DMS153 treated with DMSO at 0.1 percent for 48 hours (cell line): ENCODE measurements around the gene HLF.
A peak's percentile ranks its signal among the peaks of the same experiment; 100 is the strongest.
"Not testable (repeated sequence)": the region's sequence is repeated elsewhere in the genome, so short reads cannot be mapped to it uniquely, and the experiment has no call there.

Experiments used
- DNase-seq: peaks from one replicate; lab custom pipeline; 2025; ENCODE audit not compliant: unreplicated experiment; lab: John Stamatoyannopoulos, UW

HLF gene

DNA sequence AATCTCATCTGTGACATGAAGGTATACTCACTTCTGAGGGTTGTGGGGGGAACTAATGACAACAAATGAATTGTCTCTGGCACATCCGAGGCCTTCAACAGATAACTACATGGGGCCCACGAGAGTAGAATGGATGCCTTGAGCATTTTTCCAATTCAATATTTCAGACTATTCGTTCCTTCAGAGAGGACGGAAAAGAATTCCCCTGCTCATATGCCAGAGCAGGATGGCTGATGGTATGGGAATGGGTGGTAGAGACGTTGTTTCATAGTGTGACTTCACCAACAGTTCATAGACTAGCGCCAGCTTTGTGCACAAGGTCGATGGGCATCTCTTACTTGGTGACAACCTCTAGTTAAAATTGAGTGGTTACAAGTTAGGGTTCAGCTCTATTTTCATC is 61.3 kb downstream of the HLF start:
- DNase-seq: no peak

DNA sequence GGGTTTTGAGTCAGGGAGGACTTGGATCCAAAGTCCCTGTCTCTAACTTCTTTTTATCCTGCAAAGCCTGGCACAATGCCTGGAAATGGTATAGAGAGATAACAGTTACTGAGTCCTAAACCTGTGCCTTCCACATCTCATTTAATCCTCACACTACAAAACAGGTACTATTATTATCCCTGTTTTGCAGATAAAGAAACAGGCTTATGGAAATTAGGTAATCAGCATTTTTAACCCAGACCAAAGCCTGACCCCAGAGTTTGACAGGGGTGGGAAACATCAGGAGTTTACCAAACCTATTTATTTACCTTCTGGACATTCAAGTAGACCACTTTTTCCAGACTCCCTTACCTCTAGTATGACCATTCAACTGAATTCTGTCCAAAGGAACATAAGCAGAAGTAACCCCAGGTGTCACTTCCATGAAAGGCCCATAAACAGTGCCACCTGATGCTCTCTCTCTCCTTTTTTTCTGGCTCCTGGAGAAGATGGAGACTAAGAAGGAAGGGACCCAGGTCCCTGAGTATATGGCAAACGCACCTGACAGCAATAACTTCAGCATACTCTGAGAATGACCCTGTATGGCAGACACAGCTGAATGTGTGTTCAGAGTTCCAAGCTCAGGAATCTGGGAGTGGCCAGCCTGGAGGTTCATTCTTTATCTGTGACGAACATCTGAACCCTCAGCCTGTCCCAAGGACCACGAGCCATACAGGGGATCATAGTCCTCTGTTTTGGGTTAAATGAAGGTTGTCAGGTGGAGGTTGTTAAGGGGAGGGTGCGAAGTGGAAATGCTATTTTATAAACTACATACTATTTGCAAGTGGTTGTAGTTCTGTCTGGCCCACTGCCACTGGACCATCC is 62.7 kb downstream of the HLF start:
- DNase-seq: no peak

DNA sequence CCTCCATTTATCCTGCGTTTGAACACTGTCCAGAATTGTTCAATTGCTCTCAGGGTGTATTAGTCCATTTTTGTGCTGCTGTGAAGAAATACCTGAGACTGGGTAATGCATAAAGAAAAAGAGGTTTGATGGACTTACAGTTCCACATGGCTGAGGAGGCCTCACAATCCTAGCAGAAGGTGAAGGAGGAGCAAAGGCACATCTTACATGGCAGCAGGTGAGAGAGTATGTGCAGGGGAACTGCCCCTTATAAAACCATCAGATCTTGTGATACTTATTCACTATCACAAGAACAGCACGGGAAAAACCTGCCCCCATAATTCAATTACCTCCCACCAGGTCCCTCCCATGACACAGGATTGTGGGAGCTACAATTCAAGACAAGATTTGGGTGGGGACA is 63.8 kb downstream of the HLF start:
- DNase-seq: not testable (repeated sequence)

DNA sequence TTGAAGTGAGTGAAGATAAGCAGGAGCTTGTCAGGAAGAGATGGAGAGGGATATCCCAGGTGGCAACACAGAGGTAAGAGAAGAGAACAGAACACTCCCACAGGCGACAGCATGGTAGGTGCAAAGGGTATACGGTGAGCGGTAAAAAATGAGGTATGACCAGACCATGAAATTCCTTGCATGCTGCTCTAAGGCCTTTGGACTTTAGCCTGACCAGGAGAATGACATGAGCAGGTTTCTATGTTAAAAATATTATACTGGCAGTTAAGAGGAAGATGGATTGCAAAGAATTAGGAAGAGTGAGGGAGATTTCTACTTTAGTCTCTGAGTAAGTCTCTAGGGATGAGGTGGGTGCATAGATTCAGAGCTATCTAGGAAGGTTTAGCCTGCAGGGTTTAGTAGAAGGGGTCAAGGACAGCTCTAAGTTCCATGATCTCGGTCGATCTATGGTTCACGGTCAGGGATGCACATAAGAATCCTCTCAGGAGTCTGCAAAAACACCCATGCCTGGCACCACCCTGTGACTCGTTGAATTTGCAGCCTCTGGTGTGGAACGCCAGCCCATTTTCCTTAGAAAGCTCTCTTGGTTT is 65.7 kb downstream of the HLF start:
- no peak for DNase-seq

DNA sequence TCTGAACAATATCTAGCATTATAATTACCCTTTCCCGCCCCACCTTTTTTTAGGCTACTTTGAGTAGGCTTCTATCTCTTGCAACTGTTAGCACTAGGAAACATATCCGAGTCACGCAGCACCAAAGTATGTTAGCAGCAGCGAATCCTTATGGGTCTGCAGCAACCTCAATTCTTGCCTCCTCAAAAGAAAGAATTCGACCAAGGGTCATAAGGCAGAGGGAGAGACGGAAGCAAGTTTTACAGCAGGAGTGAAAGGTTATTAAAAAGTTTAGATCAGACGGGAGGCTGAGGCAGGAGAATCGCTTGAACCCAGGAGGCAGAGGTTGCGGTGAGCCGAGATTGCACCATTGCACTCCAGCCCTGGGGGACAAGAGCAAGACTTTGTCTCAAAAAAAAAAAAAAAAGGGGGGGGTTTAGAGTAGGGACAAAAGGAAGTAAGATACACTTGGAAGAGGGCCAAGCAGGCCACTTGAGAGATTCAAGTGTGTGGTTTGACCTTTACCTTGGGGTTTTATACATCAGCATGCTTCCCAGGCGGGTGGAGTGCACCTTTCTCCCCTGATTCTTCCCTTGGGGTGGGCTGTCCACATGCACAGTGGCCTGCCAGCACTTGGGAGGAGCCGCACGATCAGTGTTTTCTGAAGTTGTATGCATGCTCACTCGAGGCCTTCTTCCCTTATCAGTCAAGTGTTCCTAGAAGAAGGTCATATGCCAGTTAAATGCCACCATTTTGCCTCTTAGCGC is 67.7 kb downstream of the HLF start:
- peak; percentile 40 for DNase-seq

DNA sequence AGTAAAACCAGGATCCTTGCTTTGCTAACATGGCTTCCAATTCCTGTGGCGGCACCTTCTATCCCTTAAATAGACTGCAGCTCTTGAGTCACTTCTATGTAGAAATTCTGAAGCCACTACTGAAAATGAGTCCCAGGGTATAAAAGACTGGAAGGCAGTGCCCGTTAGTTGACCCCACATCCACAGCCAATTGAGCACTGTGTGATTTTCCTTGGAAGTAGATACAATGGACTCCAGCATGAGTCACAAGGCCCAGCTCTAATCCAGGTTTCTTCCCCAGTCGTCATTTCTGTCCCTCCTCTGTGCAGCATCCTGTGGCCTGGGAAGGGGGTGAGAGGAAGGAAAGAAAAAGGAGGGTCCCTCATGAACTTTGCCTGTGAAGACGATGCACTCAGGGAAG is 69.5 kb downstream of the HLF start:
- DNase-seq: no peak

DNA sequence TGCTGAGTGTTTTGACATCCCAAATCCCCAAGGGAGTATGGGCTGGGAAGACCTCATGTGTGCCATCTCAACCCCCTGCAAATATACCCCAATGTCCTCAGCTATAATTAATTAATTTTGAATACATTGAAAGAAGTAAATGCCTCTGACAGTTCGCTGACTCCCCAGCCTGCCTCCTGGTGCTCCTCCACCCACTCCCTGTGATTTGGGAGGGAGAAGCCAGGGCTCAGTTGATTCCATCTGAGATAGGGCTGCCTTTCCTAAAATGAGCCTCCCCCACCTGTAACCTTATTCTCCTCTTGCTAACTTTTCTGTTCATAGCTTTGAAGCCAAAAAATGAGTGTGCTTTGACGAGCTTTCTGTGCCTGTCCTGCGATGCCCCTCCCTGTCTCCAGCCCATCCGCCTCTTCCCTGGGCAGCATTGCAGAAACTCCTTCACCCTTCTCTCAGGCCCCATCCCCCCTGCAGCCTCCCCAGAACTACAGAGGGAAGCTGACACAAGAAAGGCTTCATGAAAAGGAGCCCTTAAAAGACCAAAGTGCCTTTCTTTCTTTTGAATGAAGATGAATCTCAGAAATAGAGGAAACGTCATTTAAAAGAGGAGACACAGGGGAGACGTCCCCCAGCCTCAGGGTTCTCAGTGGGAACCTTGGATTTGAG is 70.3 kb downstream of the HLF start:
- DNase-seq: no peak

DNA sequence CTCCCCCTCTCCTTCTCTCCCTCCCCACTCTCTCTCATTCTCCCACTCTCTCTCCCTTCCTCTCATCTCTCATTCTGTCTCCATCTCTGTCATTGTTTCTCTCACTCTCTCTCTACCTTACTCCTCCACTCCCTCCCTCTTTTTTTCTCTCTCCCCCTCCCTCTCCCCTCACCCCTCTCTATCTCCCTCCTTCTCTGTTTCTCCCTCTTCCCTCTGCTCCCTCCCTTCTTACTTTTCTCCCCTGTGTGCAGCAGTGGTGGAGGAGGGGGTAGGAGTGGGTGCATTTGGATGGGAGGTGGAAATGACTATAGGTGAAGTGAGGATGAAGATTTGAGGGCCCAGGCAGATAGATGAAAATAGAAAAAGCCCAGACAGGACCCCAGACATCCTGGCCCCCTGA is 70.9 kb downstream of the HLF start:
- DNase-seq: no peak

DNA sequence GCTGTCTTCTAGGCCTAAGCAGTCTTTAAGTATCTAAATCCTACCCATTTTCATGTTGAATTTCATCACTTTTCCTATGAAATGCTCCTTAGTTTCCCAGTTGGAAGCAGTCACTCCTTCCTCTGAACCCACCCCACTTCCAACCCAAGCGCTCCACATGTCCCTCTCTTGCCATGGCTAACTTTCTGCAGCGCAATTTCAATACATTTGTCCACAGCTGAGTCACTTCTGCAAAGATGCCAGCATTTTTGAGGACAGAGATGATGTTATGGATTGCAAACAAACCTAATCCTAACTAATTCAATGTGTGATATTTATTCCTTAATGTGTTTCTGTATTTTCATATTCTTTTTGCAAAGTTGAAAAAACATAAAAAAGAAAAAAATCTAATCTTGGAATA is 71.7 kb downstream of the HLF start:
- no peak for DNase-seq

DNA sequence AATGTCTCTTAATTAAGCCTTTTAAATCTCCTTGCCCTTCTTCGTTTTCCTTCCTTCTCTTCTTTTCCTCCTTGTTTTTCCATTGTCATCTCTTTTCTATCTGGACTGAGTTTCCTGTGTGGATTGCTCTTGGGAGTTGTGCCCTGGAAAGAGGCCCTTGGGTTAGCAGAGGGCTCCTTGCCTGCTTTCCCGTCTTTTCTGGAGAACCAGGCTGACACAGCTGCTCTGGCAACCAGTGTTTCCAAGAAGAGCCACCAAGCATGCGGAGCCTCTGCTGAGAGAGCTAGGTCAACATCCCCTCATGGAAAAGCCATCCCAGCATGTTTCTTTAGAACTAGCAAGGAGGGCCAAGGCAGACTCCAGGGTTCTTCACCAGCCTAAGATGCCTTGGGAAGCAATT is 75.4 kb downstream of the HLF start:
- DNase-seq: no peak

DNA sequence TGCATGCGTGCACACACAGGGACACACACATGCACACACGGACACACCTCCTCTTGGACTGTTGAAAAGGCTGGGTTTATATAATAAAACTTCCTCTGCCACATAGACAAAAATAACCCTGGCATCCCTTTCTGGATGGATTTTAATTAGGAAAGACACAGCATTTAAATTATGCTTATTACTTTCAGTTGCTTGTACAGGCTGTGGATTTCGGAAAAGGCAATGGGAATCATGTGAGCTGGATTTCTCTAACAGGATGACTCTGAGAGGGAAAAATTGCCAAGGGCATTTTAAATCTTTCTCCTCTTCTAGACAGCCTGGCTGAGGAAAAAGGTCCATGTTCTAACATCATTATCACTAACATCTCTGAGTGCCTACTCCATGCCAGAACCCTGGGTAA is 75.9 kb downstream of the HLF start:
- DNase-seq: no peak

DNA sequence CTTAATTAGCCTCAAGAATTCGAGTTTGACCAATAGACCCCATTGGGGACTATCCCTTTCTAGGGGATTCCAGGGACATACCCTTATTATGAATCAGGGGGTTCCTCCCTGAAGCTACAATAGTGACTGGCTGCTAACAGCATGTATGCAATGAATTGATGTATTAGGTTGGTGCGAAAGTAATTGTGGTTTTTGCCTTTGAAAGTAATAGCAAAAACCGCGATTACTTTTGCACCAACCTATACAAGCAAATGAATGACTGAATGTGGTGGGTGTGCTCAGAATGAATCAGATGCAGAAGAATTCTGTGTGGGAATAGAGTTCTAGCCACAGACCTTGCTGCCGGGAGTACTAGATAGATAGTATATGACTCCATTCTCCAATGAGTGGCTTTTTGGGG is 76.7 kb downstream of the HLF start:
- no peak for DNase-seq

DNA sequence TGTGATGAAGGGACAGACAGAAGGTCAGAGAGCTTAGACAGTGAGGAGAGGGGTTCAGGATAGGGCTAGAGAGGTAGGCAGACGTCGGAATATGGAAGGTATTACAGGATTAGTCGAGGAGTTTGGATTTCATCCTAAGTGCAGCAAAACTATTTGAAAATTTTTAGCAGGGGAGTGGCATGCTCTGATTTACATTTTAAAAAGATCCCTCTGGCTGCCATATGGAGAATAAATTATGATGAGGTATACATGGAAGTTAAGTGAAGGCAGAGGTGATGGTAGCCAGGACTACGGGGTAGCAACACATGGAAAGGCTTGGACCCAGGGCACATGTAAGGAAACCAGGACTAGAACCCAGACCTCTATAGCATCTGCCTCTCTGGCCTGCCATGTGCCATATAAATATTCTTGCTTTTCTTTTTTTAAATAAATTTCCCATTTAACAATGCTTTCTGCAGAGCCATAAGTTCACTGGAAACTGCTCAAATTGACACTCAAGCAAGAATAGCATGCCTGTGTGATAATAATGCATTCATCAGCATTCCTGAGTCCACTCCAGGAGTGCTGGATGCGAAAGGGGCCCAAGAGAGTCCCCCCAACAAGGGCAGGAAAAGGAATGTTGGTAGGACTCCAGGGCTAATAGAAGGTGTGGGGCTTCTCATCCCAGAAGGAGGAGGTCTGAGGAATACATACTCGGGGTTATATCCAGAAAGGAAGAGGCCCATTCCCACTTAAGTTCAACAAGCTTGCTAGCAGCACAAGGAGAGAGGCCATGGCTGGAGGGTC is 78.2 kb downstream of the HLF start:
- DNase-seq: no peak

DNA sequence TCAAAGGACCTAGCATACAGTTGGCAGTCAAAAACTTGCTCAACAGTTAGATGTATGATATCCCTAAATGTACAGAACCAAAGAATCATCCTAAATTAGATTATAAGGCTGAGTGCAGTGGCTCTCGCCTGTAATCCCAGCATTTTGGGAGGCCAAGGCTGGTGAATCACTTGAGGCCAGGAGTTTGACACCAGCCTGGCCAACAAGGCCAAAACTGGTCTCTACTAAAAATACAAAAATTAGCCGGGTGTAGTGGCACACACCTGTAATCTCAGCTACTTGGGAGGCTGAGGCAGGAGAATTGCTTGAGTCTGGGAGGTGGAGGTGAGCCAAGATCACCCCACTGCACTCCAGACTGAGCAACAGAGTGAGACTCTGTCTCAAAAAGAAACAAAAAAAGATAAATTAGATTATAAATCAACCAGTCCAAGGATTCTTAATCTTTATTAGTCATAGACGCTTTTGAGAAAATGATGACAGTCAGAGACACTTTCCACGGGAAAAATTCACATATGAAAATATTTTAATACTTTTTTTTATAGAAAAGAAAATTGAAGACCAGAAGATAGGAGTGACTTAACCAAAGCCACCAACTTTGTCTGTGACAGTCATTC is 79.2 kb downstream of the HLF start:
- no peak for DNase-seq

DNA sequence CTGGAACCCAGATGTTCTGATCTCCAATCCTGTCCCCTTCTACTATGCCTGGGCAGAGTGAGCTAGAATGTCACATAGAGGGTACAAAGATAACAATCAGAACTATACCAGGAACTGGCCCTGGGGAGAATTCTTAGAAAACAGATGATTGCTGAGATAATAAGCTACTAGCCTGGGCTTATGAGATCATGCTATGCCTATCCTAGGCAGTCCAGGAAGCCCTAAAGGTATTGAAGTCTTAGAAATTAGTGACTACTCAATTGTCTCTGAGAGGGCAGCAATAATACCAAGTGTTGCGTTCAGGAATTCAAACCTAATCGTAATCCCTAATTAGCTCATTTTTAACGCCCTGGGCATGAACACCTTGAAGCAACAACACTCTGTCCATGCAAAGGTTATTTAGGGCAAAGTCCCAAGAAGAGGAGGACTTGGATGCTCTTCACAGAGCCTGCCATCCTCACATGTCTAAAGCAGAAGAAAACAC is 79.8 kb downstream of the HLF start:
- no peak for DNase-seq

DNA sequence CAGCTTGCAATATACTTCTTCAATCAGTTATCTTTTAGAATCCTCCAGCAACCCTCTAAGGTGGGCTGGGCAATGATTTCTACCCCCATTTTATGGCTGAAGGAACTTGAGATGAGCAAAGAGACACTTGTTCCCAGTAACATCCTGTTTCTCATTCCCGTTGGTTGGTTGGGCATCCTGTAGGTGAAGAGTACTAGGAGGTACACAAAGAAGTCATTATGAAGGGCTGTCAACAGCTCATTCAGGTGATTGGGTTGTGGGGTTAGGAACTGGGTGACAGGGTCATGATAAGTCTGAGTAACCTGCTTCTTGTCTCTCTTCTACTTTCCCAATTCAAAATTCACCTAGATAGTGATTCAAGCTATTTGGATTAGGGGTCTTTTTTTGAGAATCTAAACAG is 80.4 kb downstream of the HLF start:
- DNase-seq: no peak

DNA sequence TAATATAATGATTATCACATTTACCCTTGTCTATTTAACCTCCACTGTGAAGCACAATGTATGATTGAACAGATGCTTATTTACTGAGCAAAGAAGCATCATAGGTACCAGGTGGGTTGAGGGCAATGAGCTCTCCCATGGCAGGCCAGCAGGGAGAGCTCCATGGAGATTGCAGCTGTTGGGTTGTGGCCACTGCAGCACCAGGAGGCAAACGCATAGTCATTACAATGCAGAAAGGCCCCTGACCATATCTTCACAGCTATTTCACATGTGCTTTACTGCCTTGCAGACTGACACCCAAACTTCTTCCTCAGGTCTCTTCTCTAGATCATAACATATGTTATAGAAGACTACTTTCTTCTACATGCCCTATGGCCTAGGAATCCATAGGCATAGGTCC is 81.9 kb downstream of the HLF start:
- no peak for DNase-seq

DNA sequence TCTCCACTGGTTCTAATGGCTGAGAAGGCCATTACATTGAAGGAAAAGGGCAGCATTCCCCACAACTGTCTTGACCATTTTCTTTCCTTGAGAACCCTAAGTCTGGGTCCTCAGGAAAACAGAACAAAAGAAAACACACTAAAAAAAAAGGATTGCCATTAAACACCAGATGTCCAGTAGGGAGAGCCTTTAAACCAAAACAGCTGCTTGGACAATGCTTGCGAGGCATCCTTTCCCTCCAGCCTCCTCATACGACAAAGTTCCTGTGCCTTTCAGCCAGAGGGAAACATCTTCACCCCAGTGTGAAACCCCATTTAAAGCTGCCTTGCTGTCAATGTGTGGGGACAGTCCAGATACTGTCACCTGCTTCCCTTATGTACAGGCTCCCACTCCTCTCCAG is 82.6 kb downstream of the HLF start:
- no peak for DNase-seq

DNA sequence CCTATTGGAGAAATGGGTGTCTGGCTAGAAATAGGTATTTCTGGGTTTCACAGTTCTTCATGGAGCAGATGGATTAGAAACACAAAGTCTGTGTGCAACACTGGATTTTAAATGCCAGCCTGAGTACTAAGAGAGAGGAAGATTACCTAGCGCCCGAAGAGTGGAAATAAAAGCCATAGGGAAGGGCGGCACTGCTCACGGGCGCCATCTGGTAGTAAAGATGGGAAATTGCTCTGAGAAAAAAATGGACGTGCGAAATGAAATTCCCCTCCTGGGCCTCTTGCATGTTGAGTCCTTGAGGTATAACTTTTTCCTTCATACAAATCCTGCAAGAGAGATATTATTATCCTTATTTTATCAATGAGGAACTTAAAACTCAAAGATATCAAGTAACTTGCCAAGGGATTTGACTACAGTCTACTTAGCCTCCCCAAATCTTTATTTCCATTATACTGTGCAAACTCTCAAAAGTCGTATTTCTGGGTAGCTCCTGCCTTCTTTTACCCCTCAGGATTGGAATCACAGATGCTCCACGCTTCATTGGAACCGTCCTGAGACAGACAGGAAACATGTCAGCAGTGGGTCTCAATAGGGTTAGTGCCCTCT is 84.1 kb downstream of the HLF start:
- DNase-seq: peak; percentile 58

DNA sequence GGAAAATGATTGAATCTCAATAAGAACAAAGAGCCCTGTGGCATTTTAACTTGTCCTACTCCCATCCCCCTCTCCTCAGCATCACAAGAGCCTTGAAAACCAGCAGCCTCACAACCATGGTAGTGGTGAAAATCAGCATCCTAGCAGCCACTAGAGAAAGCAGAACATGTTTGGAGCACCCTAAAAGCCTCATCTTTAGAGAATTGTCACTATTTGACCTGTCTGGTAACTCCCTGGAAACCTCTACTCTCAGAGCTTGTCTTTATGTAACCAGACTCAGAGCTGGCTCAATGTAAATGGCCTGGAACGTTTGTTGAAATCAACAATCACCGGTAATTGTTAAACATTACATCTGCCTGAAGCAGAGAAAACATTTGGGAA is 86.1 kb downstream of the HLF start:
- DNase-seq: no peak
